DND-41 (cell line): ENCODE measurements around the gene ELF1.

Experiments used
- CTCF ChIP-seq: IDR thresholded peaks from 2 replicates; pipeline ENCODE4 v1.5.1; 2012; ENCODE audit warnings: borderline replicate concordance, low read length, moderate library complexity, mild to moderate bottlenecking; ENCODE audit not compliant: poor library complexity, severe bottlenecking; ENCODE audit errors: extremely low read depth
- EZH2 ChIP-seq: IDR thresholded peaks from 3 replicates; pipeline ENCODE4 v1.6.1; 2012; ENCODE audit warnings: borderline replicate concordance, low read depth, mild to moderate bottlenecking, moderate library complexity, low read length, inconsistent platforms; ENCODE audit not compliant: severe bottlenecking

- no peak for TF ChIP-seq CTCF
- no peak for TF ChIP-seq EZH2
These were observed 6.4 kb upstream of the ELF1 start for GRCh38 chr13:41025518-41025917.
